Subcutaneous abdominal adipose tissue (tissue), 5 donors: Measurements from ENCODE around the gene JAKMIP2.
"Not testable (repeated sequence)": the region's sequence is repeated elsewhere in the genome, so short reads cannot be mapped to it uniquely, and the experiment has no call there.

ENCODE experiments used
- H3K27ac ChIP-seq: one replicate; pipeline ENCODE4 v1.7.0; 2013; ENCODE audit warnings: low read depth, mild to moderate bottlenecking, inconsistent platforms, low read length, moderate library complexity
- H3K27me3 ChIP-seq, 5 donors: one replicate each; pipeline ENCODE4 v1.7.0; 2013; ENCODE audit warnings: low read length in 5 of 5, inconsistent platforms in 1 of 5; ENCODE audit not compliant: control insufficient read depth in 5 of 5, insufficient read depth in 4 of 5
- H3K36me3 ChIP-seq, 5 donors: one replicate each; pipeline ENCODE4 v1.7.0; 2013; ENCODE audit warnings: low read length in 5 of 5; ENCODE audit not compliant: control insufficient read depth in 5 of 5, insufficient read depth in 5 of 5
- H3K4me1 ChIP-seq, 5 donors: one replicate each; pipeline ENCODE4 v1.7.0; 2013; ENCODE audit warnings: low read length in 5 of 5, mild to moderate bottlenecking in 3 of 5, moderate library complexity in 1 of 5; ENCODE audit not compliant: control insufficient read depth in 5 of 5, insufficient read depth in 5 of 5
- H3K4me3 ChIP-seq, 5 donors: one replicate each; pipeline ENCODE4 v1.7.0; 2013; ENCODE audit warnings: low read length in 5 of 5, low read depth in 1 of 5
- H3K9ac ChIP-seq, 5 donors: one replicate each; pipeline ENCODE4 v1.7.0; 2013; ENCODE audit warnings: low read length in 5 of 5, mild to moderate bottlenecking in 4 of 5, moderate library complexity in 3 of 5
- H3K9me3 ChIP-seq, 5 donors: one replicate each; pipeline ENCODE4 v1.7.0; 2013; ENCODE audit warnings: low read length in 5 of 5; ENCODE audit not compliant: control insufficient read depth in 5 of 5
- donor health status: healthy.
- donor health status: healthy.
- donor health status: healthy.
- donor health status: healthy.
- donor health status: healthy.

JAKMIP2 gene

GRCh38 chr5:147782110-147783028, at the start of gene JAKMIP2:
JAKMIP2 (minus strand) TSS chr5:147782728; CDS start chr5:147671806, 110,922 bp downstream.
- Histone ChIP-seq H3K9me3 (no peaks in the 10 kb centered on the region), H3K9ac (no peak within 1 kb of the TSS), H3K4me1 (no peaks in the 10 kb centered on the region), H3K36me3 (no peaks in the 10 kb centered on the region), H3K27me3 (peaks cover 0 to 5% (median 3%) of the 10 kb centered on the region in 5 donors), H3K4me3 (no peak within 1 kb of the TSS), H3K27ac (no peak within 1 kb of the TSS)

GRCh38 chr5:147831465-147831864, 48.9 kb upstream of the JAKMIP2 start, which contains the start of gene SPINK1:
SPINK1 (minus strand) TSS chr5:147831671; CDS start chr5:147831577, 94 bp downstream.
- no peaks in the 10 kb centered on the region for H3K27me3 ChIP-seq
- H3K9me3 ChIP-seq: no peaks in the 10 kb centered on the region
- no peaks in the 10 kb centered on the region for H3K4me1 ChIP-seq
- no peak within 1 kb of the TSS for H3K4me3 ChIP-seq
- no peaks in the 10 kb centered on the region for H3K36me3 ChIP-seq
- H3K9ac ChIP-seq: no peak within 1 kb of the TSS
- no peak within 1 kb of the TSS for H3K27ac ChIP-seq

- Histone ChIP-seq H3K4me3 (no peak overlapping the region), H3K4me1 (no peaks in the 10 kb centered on the region), H3K27ac (no peak overlapping the region), H3K9ac (no peak overlapping the region), H3K9me3 (no peaks in the 10 kb centered on the region), H3K27me3 (no peaks in the 10 kb centered on the region), H3K36me3 (no peaks in the 10 kb centered on the region)
These were observed 47.5 kb upstream of the JAKMIP2 start for GRCh38 chr5:147830035-147830434.

GRCh38 chr5:147827017-147827416, 44.5 kb upstream of the JAKMIP2 start:
- not testable (repeated sequence) for H3K27ac ChIP-seq, H3K9me3 ChIP-seq, H3K27me3 ChIP-seq, H3K4me1 ChIP-seq, H3K36me3 ChIP-seq, H3K4me3 ChIP-seq, H3K9ac ChIP-seq

- Histone ChIP-seq H3K4me3 (no peak overlapping the region), H3K9ac (no peak overlapping the region), H3K27me3 (peaks cover 0 to 3% (median 0%) of the 10 kb centered on the region in 5 donors), H3K4me1 (no peaks in the 10 kb centered on the region), H3K9me3 (no peaks in the 10 kb centered on the region), H3K36me3 (no peaks in the 10 kb centered on the region), H3K27ac (no peak overlapping the region)
These were observed 43.8 kb upstream of the JAKMIP2 start for GRCh38 chr5:147826361-147826760.

GRCh38 chr5:147822686-147823491, 40.4 kb upstream of the JAKMIP2 start:
- peaks cover 0 to 3% (median 0%) of the 10 kb centered on the region in 5 donors for H3K27me3 ChIP-seq
- H3K4me3 ChIP-seq: no peak overlapping the region
- H3K9ac ChIP-seq: no peak overlapping the region
- no peaks in the 10 kb centered on the region for H3K9me3 ChIP-seq
- H3K27ac ChIP-seq: no peak overlapping the region
- H3K36me3 ChIP-seq: no peaks in the 10 kb centered on the region
- no peaks in the 10 kb centered on the region for H3K4me1 ChIP-seq

GRCh38 chr5:147822222-147822621, 39.7 kb upstream of the JAKMIP2 start:
- not testable (repeated sequence) for H3K27ac ChIP-seq, H3K4me3 ChIP-seq, H3K36me3 ChIP-seq

GRCh38 chr5:147821766-147822165, 39.2 kb upstream of the JAKMIP2 start:
- H3K9me3 ChIP-seq: no peaks in the 10 kb centered on the region
- no peaks in the 10 kb centered on the region for H3K4me1 ChIP-seq
- no peak overlapping the region for H3K9ac ChIP-seq
- H3K4me3 ChIP-seq: no peak overlapping the region
- no peak overlapping the region for H3K27ac ChIP-seq
- H3K36me3 ChIP-seq: no peaks in the 10 kb centered on the region
- H3K27me3 ChIP-seq: peaks cover 0 to 3% (median 0%) of the 10 kb centered on the region in 5 donors

More at GRCh38 chr5:147822222-147822621, 39.7 kb upstream of the JAKMIP2 start:
- not testable (repeated sequence) for H3K9ac ChIP-seq, H3K27me3 ChIP-seq, H3K4me1 ChIP-seq, H3K9me3 ChIP-seq

GRCh38 chr5:147819261-147819770, 36.8 kb upstream of the JAKMIP2 start:
- H3K4me1 ChIP-seq: no peaks in the 10 kb centered on the region
- no peak overlapping the region for H3K9ac ChIP-seq
- peaks cover 0 to 3% (median 0%) of the 10 kb centered on the region in 5 donors for H3K27me3 ChIP-seq
- no peaks in the 10 kb centered on the region for H3K36me3 ChIP-seq
- no peaks in the 10 kb centered on the region for H3K9me3 ChIP-seq
- H3K27ac ChIP-seq: no peak overlapping the region
- H3K4me3 ChIP-seq: no peak overlapping the region

- no peaks in the 10 kb centered on the region for H3K36me3 ChIP-seq
- no peaks in the 10 kb centered on the region for H3K9me3 ChIP-seq
- no peaks in the 10 kb centered on the region for H3K4me1 ChIP-seq
- peaks cover 0 to 3% (median 0%) of the 10 kb centered on the region in 5 donors for H3K27me3 ChIP-seq
- H3K9ac ChIP-seq: no peak overlapping the region
- no peak overlapping the region for H3K4me3 ChIP-seq
- no peak overlapping the region for H3K27ac ChIP-seq
These were observed 35.8 kb upstream of the JAKMIP2 start for GRCh38 chr5:147818290-147818689.
